CD4-positive, CD25-positive, alpha-beta regulatory T cell (primary cell): ENCODE measurements around the gene COL4A2. TPM values are rescaled to one million over a fixed set of nuclear protein-coding genes. Genes with fewer than 3 reads are reported as not detected.
A peak's percentile ranks its signal among the peaks of the same experiment; 100 is the strongest.

Experiments used
- ATAC-seq, 2 donors: fragments of 150-1000 bp; cut with Tn5 transposase; one replicate each; pipeline ENCODE4 v1.10.0; 2021; ENCODE audit warnings: low read depth in 2 of 2, moderate number of reproducible peaks in 2 of 2, moderate library complexity in 1 of 2
- DNase-seq, 3 donors: peaks; one replicate each; pipeline versions ENCODE4 v3.0.0 to v3.0.0-alpha.2; 2012 to 2022; ENCODE audit warnings: mixed read lengths in 1 of 3
- H3K27ac ChIP-seq: one replicate; pipeline ENCODE4 v1.7.0; 2013; ENCODE audit warnings: mild to moderate bottlenecking, low read length; ENCODE audit not compliant: insufficient read depth, poor library complexity, severe bottlenecking
- H3K27me3 ChIP-seq: one replicate; pipeline ENCODE4 v1.7.0; 2013; ENCODE audit warnings: low read length; ENCODE audit not compliant: control insufficient read depth, insufficient read depth
- H3K36me3 ChIP-seq: one replicate; pipeline ENCODE4 v1.7.0; 2013; ENCODE audit warnings: mild to moderate bottlenecking, low read length, moderate library complexity; ENCODE audit not compliant: control insufficient read depth, insufficient read depth
- H3K4me1 ChIP-seq: 2 replicates; pipeline ENCODE4 v1.7.0; 2013; ENCODE audit warnings: mild to moderate bottlenecking, low read length; ENCODE audit not compliant: insufficient read depth, control insufficient read depth, poor library complexity, severe bottlenecking
- H3K4me3 ChIP-seq: one replicate; pipeline ENCODE4 v1.7.0; 2013; ENCODE audit warnings: low read depth, mild to moderate bottlenecking, low read length, moderate library complexity
- H3K9me3 ChIP-seq, 2 experiments: 1 replicate in 1 of 2; 2 replicates in 1 of 2; pipeline ENCODE4 v1.7.0; 2013; ENCODE audit warnings: low read length in 2 of 2, mild to moderate bottlenecking in 1 of 2, moderate library complexity in 1 of 2; ENCODE audit not compliant: control insufficient read depth in 2 of 2
- H3K27ac Mint-ChIP-seq, 3 donors: one replicate each; pipeline ENCODE4 v1.8.0; 2020 to 2022; ENCODE audit warnings: mild to moderate bottlenecking in 3 of 3, mixed read lengths in 3 of 3, moderate library complexity in 2 of 3
- H3K27me3 Mint-ChIP-seq: one replicate; pipeline ENCODE4 v1.8.0; 2022; ENCODE audit warnings: mild to moderate bottlenecking, mixed read lengths
- H3K36me3 Mint-ChIP-seq: one replicate; pipeline ENCODE4 v1.8.0; 2020; ENCODE audit warnings: mixed read lengths
- H3K4me1 Mint-ChIP-seq, 4 donors: one replicate each; pipeline ENCODE4 v1.8.0; 2020 to 2022; ENCODE audit warnings: mixed read lengths in 4 of 4, mild to moderate bottlenecking in 1 of 4
- H3K4me3 Mint-ChIP-seq, 4 donors: one replicate each; pipeline ENCODE4 v1.8.0; 2020 to 2022; ENCODE audit warnings: mild to moderate bottlenecking in 4 of 4, mixed read lengths in 4 of 4, moderate library complexity in 3 of 4
- H3K9me3 Mint-ChIP-seq, 7 donors: one replicate each; pipeline ENCODE4 v1.8.0; 2020 to 2022; ENCODE audit warnings: mixed read lengths in 7 of 7, mild to moderate bottlenecking in 3 of 7, moderate library complexity in 2 of 7
- polyA plus RNA-seq, 4 donors: library from polyadenylated mRNA; unstranded; fragments of 300-500 nt; fragmentation: Illumina TruSeq; gene quantifications; one replicate each; pipeline ENCODE4 v1.2.3, GENCODE V29; 2021
- total RNA-seq: library from RNA; stranded (reverse); gene quantifications from one replicate; pipeline ENCODE4 v1.2.3, GENCODE V29; 2022

COL4A2 gene
- total and polyA plus RNA-seq, 5 donors from 2014 or later = not detected

DNA sequence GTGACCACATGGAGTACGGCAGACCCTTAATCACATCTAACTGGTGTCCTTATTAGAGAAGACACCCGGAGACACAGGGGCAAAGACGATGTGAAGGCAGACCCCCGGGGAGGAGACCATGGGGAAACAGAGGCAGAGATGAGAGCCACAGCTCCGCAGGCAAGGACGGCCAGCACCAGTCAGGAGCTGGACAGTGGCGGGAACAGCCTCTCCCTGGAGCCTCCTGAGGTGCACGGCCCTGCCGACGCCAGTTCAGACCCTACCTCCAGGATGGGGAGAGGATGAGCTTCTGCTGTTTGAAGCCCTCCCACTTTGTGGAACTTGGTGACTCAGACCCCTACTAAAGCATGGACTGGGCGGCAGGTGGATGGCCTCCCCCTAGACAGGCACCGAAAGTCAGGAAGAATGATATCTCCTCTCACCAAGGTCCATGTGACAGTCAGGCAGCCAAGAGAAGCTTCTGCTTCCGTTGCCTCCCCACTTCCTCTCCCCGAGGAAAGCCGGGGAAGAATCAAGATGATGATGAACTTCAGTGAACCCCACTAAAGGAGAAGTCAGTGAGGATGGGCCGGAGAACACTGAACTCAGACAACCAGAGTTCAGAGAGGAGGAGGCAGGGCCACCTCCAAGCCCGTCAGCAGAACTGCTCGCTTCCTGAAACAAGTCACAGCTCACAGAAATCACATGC, 229.1 kb downstream of the COL4A2 start:
- Mint-ChIP-seq H3K9me3 (peaks cover 0 to 2% (median 0%) of the 10 kb centered on the region in 7 donors), H3K27me3 (no peaks in the 10 kb centered on the region), H3K36me3 (no peaks in the 10 kb centered on the region), H3K27ac (peak overlapping the region in 1 of 3 donors; percentile 49), H3K4me1 (peaks cover 0 to 6% (median 3%) of the 10 kb centered on the region in 4 donors), H3K4me3 (no peak overlapping the region)
- no peaks in the 10 kb centered on the region for H3K27me3 ChIP-seq
- H3K9me3 ChIP-seq = no peaks in the 10 kb centered on the region
- DNase-seq (no peak), ATAC-seq (peak in 1 of 2 donors; percentile 37)
- no peak overlapping the region for H3K4me3 ChIP-seq
- no peak overlapping the region for H3K27ac ChIP-seq
- no peaks in the 10 kb centered on the region for H3K4me1 ChIP-seq
- H3K36me3 ChIP-seq = no peaks in the 10 kb centered on the region

GRCh38 chr13:110538632-110539031, 231.5 kb downstream of the COL4A2 start:
- Histone ChIP-seq H3K9me3 (no peaks in the 10 kb centered on the region), H3K27me3 (no peaks in the 10 kb centered on the region), H3K4me1 (no peaks in the 10 kb centered on the region), H3K4me3 (no peak overlapping the region), H3K27ac (no peak overlapping the region), H3K36me3 (no peaks in the 10 kb centered on the region)
- H3K9me3 Mint-ChIP-seq = no peaks in the 10 kb centered on the region
- peaks cover 13% of the 10 kb centered on the region for H3K27me3 Mint-ChIP-seq
- H3K4me1 Mint-ChIP-seq = peaks cover 0 to 6% (median 3%) of the 10 kb centered on the region in 4 donors
- no peaks in the 10 kb centered on the region for H3K36me3 Mint-ChIP-seq
- DNase-seq = peak in 1 of 3 donors; percentile 23
- no peak overlapping the region for H3K27ac Mint-ChIP-seq
- no peak for ATAC-seq
- H3K4me3 Mint-ChIP-seq = no peak overlapping the region

GRCh38 chr13:110539894-110540293, 232.8 kb downstream of the COL4A2 start:
- ATAC-seq (no peak), DNase-seq (no peak)
- peaks cover 14% of the 10 kb centered on the region for H3K27me3 Mint-ChIP-seq
- no peaks in the 10 kb centered on the region for H3K4me1 ChIP-seq
- H3K4me3 Mint-ChIP-seq = no peak overlapping the region
- H3K4me3 ChIP-seq = no peak overlapping the region
- no peaks in the 10 kb centered on the region for H3K9me3 Mint-ChIP-seq
- H3K36me3 ChIP-seq = no peaks in the 10 kb centered on the region
- H3K27ac ChIP-seq = no peak overlapping the region
- no peaks in the 10 kb centered on the region for H3K9me3 ChIP-seq
- no peak overlapping the region for H3K27ac Mint-ChIP-seq
- H3K36me3 Mint-ChIP-seq = no peaks in the 10 kb centered on the region
- H3K4me1 Mint-ChIP-seq = peaks cover 0 to 7% (median 3%) of the 10 kb centered on the region in 4 donors
- H3K27me3 ChIP-seq = no peaks in the 10 kb centered on the region

- H3K9me3 Mint-ChIP-seq = no peaks in the 10 kb centered on the region
- H3K4me3 ChIP-seq = no peak overlapping the region
- H3K36me3 Mint-ChIP-seq = peaks cover 4% of the 10 kb centered on the region
- H3K4me1 Mint-ChIP-seq = peaks cover 0 to 7% (median 3%) of the 10 kb centered on the region in 4 donors
- H3K27ac ChIP-seq = no peak overlapping the region
- no peaks in the 10 kb centered on the region for H3K9me3 ChIP-seq
- no peak overlapping the region for H3K4me3 Mint-ChIP-seq
- H3K27me3 Mint-ChIP-seq = peaks cover 14% of the 10 kb centered on the region
- DNase-seq = no peak
- H3K4me1 ChIP-seq = no peaks in the 10 kb centered on the region
- H3K27ac Mint-ChIP-seq = no peak overlapping the region
- no peaks in the 10 kb centered on the region for H3K27me3 ChIP-seq
- no peak for ATAC-seq
- no peaks in the 10 kb centered on the region for H3K36me3 ChIP-seq
Measured at GRCh38 chr13:110540871-110541525, 233.9 kb downstream of the COL4A2 start.

- H3K27me3 ChIP-seq = no peaks in the 10 kb centered on the region
- ATAC-seq (no peak), DNase-seq (no peak)
- peaks cover 0 to 7% (median under 1%) of the 10 kb centered on the region in 4 donors for H3K4me1 Mint-ChIP-seq
- no peak overlapping the region for H3K27ac Mint-ChIP-seq
- no peaks in the 10 kb centered on the region for H3K9me3 ChIP-seq
- peaks cover 14% of the 10 kb centered on the region for H3K27me3 Mint-ChIP-seq
- peaks cover 4% of the 10 kb centered on the region for H3K36me3 Mint-ChIP-seq
- no peak overlapping the region for H3K4me3 ChIP-seq
- H3K9me3 Mint-ChIP-seq = no peaks in the 10 kb centered on the region
- H3K27ac ChIP-seq = no peak overlapping the region
- H3K4me3 Mint-ChIP-seq = no peak overlapping the region
- H3K36me3 ChIP-seq = no peaks in the 10 kb centered on the region
- no peaks in the 10 kb centered on the region for H3K4me1 ChIP-seq
Measured at GRCh38 chr13:110541526-110541920, 234.4 kb downstream of the COL4A2 start.

- peaks cover 4% of the 10 kb centered on the region for H3K36me3 Mint-ChIP-seq
- H3K27me3 ChIP-seq = no peaks in the 10 kb centered on the region
- no peak overlapping the region for H3K27ac ChIP-seq
- DNase-seq (no peak), ATAC-seq (no peak)
- H3K9me3 ChIP-seq = no peaks in the 10 kb centered on the region
- no peaks in the 10 kb centered on the region for H3K4me1 ChIP-seq
- H3K27me3 Mint-ChIP-seq = peaks cover 14% of the 10 kb centered on the region
- no peak overlapping the region for H3K4me3 Mint-ChIP-seq
- H3K27ac Mint-ChIP-seq = peak overlapping the region in 1 of 3 donors; percentile 12
- no peaks in the 10 kb centered on the region for H3K36me3 ChIP-seq
- no peak overlapping the region for H3K4me3 ChIP-seq
- H3K9me3 Mint-ChIP-seq = no peaks in the 10 kb centered on the region
- peaks cover 0 to 7% (median under 1%) of the 10 kb centered on the region in 4 donors for H3K4me1 Mint-ChIP-seq
Measured at GRCh38 chr13:110542169-110542796, 235.2 kb downstream of the COL4A2 start.

GRCh38 chr13:110546378-110546777, 239.3 kb downstream of the COL4A2 start:
- Mint-ChIP-seq H3K27ac (no peak overlapping the region), H3K4me3 (no peak overlapping the region), H3K36me3 (peaks cover 4% of the 10 kb centered on the region), H3K27me3 (peaks cover 14% of the 10 kb centered on the region), H3K9me3 (peaks cover 0 to 2% (median 0%) of the 10 kb centered on the region in 7 donors), H3K4me1 (peaks cover 0 to 5% (median 0%) of the 10 kb centered on the region in 4 donors)
- Histone ChIP-seq H3K4me3 (no peak overlapping the region), H3K4me1 (no peaks in the 10 kb centered on the region), H3K9me3 (no peaks in the 10 kb centered on the region), H3K36me3 (peaks cover 2% of the 10 kb centered on the region), H3K27ac (no peak overlapping the region), H3K27me3 (no peaks in the 10 kb centered on the region)
- ATAC-seq (no peak), DNase-seq (no peak)
